ENCODE measurements around the gene SEPTIN2. TPM values are rescaled to one million over a fixed set of nuclear protein-coding genes. Genes with fewer than 3 reads are reported as not detected.
A peak's percentile ranks its signal among the peaks of the same experiment; 100 is the strongest.

The SEPTIN2 gene
- total RNA-seq, 2 donors from 2014 or later: 289 to 405 TPM

DNA sequence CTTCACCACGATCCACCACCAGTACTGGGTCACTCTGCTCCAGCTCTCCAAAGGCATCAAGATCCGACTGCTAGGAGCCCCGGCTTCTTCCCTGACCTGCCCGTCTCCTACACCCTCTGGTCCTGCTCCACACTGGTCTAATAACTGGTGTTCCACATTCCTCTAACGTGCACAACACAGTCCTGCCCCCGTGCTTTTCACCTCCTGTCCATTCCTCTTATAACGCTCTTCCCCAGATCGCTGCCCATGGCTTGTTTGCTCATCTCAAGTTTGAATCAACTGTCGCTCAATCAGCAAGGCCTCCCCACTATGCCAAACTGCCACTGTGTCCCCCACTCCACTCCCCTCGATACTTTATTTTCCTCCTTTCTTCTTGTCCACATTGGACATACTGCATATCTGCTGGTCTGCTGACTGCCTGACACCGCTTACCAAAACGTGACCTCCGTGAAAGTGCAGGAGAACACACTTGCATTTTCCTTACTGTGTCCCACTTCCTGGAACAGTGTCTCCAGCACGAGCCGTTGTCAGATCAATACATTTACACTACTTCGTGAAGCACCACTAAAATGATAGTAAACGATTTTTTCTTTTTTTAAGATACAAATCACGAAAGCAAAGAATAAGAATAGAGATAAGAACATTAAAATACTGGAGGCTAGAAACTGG lies 6.8 kb upstream of the SEPTIN2 start:
- Histone ChIP-seq H3K36me3 (no peaks in the 10 kb centered on the region), H3K27me3 (replicated peaks; ENCODE audit: insufficient read depth) (no peaks in the 10 kb centered on the region), H3K4me3 (no peak overlapping the region), H3K9me3 (no peaks in the 10 kb centered on the region), H3K4me1 (ENCODE audit: control insufficient read depth in 1 of 2, low read depth in 2 of 2) (peaks cover 16 to 34% of the 10 kb centered on the region in 2 donors), H3K27ac (no peak overlapping the region)
- ATAC-seq (ENCODE audit: insufficient number of reproducible peaks, low FRiP score, low read depth): no peak
- no peak for TF ChIP-seq CTCF (IDR thresholded peaks at IDR 0.05)
- DNase-seq (ENCODE audit: low spot score): no peak

DNA sequence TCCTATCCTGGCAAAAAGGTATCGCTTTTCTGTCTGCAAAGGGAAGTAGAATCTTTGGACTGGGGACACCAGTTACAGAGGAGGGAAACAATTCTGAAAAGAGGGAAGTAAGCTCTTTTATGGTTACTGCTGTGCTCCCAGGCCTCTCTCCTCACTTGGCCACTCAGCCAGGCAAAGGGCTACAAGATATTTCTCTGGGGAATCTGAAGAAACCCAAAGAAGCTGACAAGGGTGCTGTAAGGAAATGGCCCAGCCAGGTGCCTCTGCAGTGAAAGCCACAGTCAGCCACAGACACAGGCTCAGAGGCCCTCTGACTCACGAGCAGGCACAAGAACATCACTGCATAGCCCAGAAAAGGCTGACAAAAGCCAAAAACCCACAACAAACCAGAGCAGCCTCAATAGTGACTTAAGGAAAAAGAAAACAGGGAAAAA lies 6.0 kb upstream of the SEPTIN2 start:
- Histone ChIP-seq H3K27ac (peak overlapping the region in 1 of 2 donors; percentile 28), H3K36me3 (no peaks in the 10 kb centered on the region), H3K9me3 (no peaks in the 10 kb centered on the region), H3K4me3 (no peak overlapping the region), H3K27me3 (replicated peaks; ENCODE audit: insufficient read depth) (no peaks in the 10 kb centered on the region), H3K4me1 (ENCODE audit: control insufficient read depth in 1 of 2, low read depth in 2 of 2) (peaks cover 20 to 36% of the 10 kb centered on the region in 2 donors)
- DNase-seq (ENCODE audit: low spot score) (no peak), ATAC-seq (ENCODE audit: insufficient number of reproducible peaks, low FRiP score, low read depth) (no peak)
- no peak for TF ChIP-seq CTCF (IDR thresholded peaks at IDR 0.05)

DNA sequence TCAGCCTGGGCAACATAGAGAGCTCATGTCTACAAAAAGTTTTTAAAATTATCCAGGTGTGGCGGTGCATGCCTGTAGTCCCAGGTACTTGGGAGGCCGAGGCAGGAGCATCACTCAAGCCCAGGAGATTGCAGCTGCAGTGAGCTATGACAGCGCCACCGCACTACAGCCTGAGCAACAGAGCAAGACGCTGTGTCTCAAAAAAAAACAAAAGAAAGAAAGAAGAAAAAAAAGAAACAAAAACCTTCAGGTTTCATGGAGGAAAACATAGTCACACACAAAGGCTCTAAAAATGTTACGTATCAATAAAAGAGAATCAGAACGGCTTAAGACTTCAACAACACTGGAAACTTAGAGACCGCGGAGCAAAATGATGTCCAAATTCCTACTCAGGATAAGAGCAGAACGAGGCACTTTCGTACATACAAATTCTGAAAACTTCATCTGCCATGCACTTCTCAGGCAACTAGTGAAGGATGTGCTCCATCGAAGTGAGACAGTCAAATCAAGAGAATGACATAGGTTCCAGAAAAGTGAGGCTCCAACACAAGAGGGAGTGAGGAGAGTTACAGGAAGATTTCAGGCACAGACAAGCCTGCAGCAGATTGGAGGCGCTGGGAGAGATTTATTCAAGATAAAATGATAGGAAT lies 4.7 kb upstream of the SEPTIN2 start:
- Histone ChIP-seq H3K4me1 (ENCODE audit: control insufficient read depth in 1 of 2, low read depth in 2 of 2) (peaks cover 20 to 36% of the 10 kb centered on the region in 2 donors), H3K4me3 (no peak overlapping the region), H3K27ac (no peak overlapping the region), H3K9me3 (no peaks in the 10 kb centered on the region), H3K27me3 (replicated peaks; ENCODE audit: insufficient read depth) (no peaks in the 10 kb centered on the region), H3K36me3 (no peaks in the 10 kb centered on the region)
- DNase-seq (ENCODE audit: low spot score): no peak
- no peak for TF ChIP-seq CTCF (IDR thresholded peaks at IDR 0.05)
- no peak for ATAC-seq (ENCODE audit: insufficient number of reproducible peaks, low FRiP score, low read depth)

DNA sequence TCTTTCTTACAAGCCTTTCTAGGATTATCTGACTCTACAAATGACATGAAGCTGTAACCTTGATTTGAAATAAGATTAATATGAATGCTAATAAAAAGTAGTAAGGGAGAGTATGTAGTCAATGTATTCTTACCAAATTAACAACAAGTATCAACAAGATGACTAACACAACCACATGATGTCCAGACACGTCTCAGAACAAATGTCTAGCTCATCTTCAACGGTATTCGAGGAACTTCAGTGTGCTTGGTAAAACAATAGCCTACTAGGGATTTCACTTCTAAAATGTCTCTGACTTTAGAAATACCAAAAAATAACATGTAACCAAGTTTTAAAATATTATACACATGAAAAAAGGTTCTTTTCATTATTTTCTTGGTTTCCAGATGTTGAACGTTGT lies 3.6 kb upstream of the SEPTIN2 start:
- H3K9me3 ChIP-seq: no peaks in the 10 kb centered on the region
- no peak for DNase-seq (ENCODE audit: low spot score)
- H3K27ac ChIP-seq: no peak overlapping the region
- no peak for TF ChIP-seq CTCF (IDR thresholded peaks at IDR 0.05)
- no peak overlapping the region for H3K4me3 ChIP-seq
- peaks cover 23 to 41% of the 10 kb centered on the region in 2 donors for H3K4me1 ChIP-seq (ENCODE audit: control insufficient read depth in 1 of 2, low read depth in 2 of 2)
- H3K27me3 ChIP-seq (replicated peaks; ENCODE audit: insufficient read depth): no peaks in the 10 kb centered on the region
- no peaks in the 10 kb centered on the region for H3K36me3 ChIP-seq
- ATAC-seq (ENCODE audit: insufficient number of reproducible peaks, low FRiP score, low read depth): no peak

DNA sequence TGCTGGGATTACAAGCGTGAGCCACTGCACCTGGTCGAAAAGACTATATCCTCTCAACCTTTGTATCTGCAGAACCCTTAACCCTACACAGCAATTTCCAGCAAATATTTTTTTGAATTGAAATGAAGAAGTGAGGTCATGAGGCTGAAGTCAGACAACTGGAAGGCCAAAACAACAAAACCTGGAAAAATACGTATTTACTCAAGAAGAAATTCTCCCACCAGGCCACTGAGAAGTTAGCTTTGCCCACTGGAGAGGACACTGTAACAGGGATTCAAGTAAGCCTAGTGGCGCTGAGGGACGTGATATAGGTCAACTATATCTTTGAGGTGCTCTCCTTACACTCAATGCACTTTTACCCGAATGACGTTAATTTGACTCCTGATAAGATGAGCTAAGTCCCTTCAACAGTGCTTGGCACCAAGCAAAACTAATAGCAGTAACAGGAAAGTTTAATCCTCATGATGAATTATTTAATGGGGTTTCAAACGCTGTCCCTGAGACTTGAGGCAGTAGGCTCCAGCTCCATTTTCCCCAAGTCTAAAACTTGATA lies 2.1 kb upstream of the SEPTIN2 start:
- DNase-seq (ENCODE audit: low spot score) (no peak), ATAC-seq (ENCODE audit: insufficient number of reproducible peaks, low FRiP score, low read depth) (no peak)
- Histone ChIP-seq H3K4me3 (peak overlapping the region; percentile 80), H3K36me3 (no peaks in the 10 kb centered on the region), H3K27me3 (replicated peaks; ENCODE audit: insufficient read depth) (no peaks in the 10 kb centered on the region), H3K9me3 (no peaks in the 10 kb centered on the region), H3K27ac (no peak overlapping the region), H3K4me1 (ENCODE audit: control insufficient read depth in 1 of 2, low read depth in 2 of 2) (peaks cover 31 to 47% of the 10 kb centered on the region in 2 donors)
- no peak for TF ChIP-seq CTCF (IDR thresholded peaks at IDR 0.05)
